ENCODE measurements around the gene GPM6B. TPM values are rescaled to one million over a fixed set of nuclear protein-coding genes. Genes with fewer than 3 reads are reported as not detected.
"Not testable (repeated sequence)": the region's sequence is repeated elsewhere in the genome, so short reads cannot be mapped to it uniquely, and the experiment has no call there.

The GPM6B gene
- total RNA-seq, 1 donor from 2014 or later, result 0.10 TPM

DNA sequence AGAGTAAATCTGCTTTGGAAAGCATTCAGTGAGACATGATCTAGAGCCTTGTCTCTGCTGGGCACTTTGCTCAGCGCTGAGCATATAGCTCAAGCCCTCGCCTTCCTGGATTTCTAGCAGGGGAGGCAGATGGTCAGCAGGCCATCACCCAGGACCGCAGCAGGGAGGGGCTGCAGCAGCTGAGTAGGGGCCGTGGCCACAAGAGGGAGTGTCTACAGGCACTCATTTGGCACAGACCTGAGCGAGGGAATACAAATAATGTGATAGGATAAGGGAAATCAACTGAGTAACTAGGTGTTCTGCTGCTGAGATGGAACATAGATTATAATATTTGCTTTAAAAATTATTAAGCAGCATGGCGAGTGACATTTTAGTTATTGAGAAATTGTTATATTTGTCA lies 52.1 kb downstream of the GPM6B start:
- no peak for DNase-seq (ENCODE audit: low read depth)

DNA sequence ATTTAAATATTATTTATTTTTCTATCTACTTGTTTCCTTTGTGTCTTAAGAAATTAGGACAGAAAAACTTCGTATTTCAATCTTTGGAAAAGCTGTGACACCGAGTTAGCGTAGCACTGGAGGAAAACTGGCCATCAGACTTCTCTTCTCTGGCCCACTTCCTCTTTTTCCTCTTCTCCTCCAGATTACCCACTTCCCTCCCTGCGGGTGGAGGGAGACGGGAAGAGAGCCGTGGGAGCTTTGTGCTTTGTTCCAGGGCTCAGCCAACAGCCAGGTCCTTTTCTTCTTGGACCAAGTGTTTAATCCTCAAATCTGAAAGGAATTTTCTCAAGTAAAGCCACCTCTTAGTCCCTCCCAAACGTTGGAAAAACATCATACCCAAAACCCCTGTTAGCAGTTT lies 52.6 kb downstream of the GPM6B start:
- no peak for DNase-seq (ENCODE audit: low read depth)

- no peak for DNase-seq (ENCODE audit: low read depth)
Observed at GRCh38 chrX:13763489-13763888, 53.4 kb downstream of the GPM6B start.

- DNase-seq (ENCODE audit: low read depth), result peak; percentile 64
Observed at GRCh38 chrX:13761606-13762414, 55.1 kb downstream of the GPM6B start.

- DNase-seq (ENCODE audit: low read depth), result no peak
Observed at GRCh38 chrX:13760426-13760825, 56.5 kb downstream of the GPM6B start.

GRCh38 chrX:13759152-13759718 lies 57.7 kb downstream of the GPM6B start:
- DNase-seq (ENCODE audit: low read depth), result no peak

GRCh38 chrX:13756381-13756780 lies 60.5 kb downstream of the GPM6B start:
- no peak for DNase-seq (ENCODE audit: low read depth)

- DNase-seq (ENCODE audit: low read depth), result no peak
Observed at GRCh38 chrX:13755254-13755653, 61.6 kb downstream of the GPM6B start.

GRCh38 chrX:13754765-13755164 lies 62.1 kb downstream of the GPM6B start:
- DNase-seq (ENCODE audit: low read depth), result no peak

- DNase-seq (ENCODE audit: low read depth), result no peak
Observed at GRCh38 chrX:13752646-13753045, 64.2 kb downstream of the GPM6B start.

DNA sequence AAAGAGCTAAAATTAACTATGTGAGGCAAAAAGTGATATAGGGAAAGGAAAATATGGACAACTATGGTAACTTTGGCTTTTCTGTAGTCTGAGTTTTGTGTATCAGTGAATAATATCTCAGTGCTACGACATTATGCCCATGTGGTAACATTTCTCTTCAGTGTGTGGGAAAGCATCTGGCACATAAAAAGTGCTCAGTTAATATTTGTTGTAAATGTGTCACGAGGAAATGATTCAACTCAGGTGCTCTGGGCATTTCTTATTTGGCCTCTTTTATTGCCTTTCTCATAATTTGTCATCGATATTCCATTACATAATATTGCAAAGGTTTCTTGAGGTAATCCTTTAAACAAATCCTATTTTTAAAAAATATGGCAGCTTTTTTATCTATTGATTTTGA lies 64.8 kb downstream of the GPM6B start:
- peak; percentile 36 for DNase-seq (ENCODE audit: low read depth)

DNA sequence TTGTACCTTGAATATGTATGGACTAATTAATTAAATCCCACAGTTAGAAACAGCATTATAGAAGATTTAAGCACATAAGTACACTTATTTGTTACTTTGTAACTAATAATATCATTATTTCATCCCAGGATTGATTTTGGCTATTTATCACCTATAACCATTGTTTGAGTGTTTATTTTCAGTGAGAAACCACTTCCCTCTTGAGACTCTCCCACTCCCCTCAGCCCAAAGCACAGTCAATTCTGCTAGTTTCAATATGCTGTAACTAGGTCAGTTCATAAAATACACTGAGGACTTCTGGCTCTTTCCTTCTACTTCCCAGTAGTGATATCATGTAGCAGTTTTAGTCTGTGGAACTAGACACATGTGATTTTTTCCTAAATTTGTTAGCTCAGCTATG lies 66.1 kb downstream of the GPM6B start:
- DNase-seq (ENCODE audit: low read depth), result no peak

DNA sequence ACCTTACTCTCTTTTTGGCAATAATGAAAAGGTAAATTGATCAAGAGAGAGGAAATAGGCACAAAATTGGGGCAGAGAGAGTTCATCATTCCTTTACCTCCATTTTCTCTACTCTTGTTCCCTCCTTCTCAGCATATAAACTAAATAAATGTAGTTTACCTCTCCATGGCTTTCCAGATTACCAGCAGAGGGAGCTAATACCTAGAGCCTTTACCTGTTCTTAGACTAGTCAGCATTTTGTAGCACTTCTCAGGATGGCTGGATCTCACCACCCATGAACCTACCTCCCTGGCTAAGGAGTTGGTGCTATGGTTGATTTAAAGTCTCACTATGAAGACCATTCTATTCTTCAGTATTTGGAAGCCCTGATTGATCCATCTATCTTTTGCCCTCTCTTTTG lies 66.7 kb downstream of the GPM6B start:
- peak; percentile 54 for DNase-seq (ENCODE audit: low read depth)

GRCh38 chrX:13748486-13748885 lies 68.4 kb downstream of the GPM6B start:
- DNase-seq (ENCODE audit: low read depth), result no peak

- peak; percentile 53 for DNase-seq (ENCODE audit: low read depth)
Observed at GRCh38 chrX:13747836-13748235, 69.1 kb downstream of the GPM6B start.

DNA sequence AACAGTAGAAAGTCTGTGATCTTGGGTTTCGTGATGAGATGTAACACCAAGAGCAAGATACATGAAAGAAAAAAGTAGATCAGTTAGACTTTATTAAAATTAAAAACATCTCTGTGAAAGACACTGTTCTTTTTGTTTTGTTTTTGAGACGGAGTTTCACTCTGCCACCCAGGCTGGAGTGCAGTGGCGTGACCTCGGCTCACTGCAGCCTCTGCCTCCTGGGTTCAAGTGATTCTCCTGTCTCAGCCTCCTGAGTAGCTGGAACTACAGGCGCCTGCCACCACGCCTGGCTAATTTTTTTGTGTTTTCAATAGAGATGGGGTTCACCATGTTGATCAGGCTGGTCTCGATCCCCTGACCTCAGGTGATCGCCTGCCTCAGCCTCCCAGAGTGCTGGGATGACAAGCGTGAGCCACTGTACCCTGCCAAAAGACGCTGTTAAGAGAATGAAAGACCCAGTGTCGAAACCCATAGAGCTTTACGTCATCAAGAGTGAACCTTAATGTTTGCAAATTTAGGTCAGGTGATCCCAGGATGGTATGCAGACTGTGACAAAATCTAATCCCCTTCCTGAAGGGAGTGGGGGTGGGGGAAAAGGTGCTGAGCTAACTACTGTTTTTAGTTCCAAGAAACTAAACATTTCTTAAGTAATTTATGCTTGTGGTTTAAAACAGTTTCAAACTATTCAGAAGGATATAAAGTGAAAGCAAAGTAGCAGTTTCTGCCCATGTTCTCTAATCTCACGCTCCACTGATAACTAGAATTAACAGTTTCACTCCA lies 74.3 kb downstream of the GPM6B start:
- DNase-seq (ENCODE audit: low read depth), result peak; percentile 75

GRCh38 chrX:13741695-13742094 lies 75.2 kb downstream of the GPM6B start:
- no peak for DNase-seq (ENCODE audit: low read depth)

GRCh38 chrX:13734278-13735172 lies 82.4 kb downstream of the GPM6B start, which contains the start of the genes OFD1 and TRAPPC2:
TSS of gene OFD1 (plus strand) at chrX:13734748. CDS start at chrX:13735072, 324 bp downstream.
TSS of gene TRAPPC2 (minus strand) at chrX:13734620. CDS start at chrX:13719963, 14,657 bp downstream.
- DNase-seq (ENCODE audit: low read depth), result peak; percentile 91

- no peak for DNase-seq (ENCODE audit: low read depth)
Observed at GRCh38 chrX:13733506-13733905, 83.4 kb downstream of the GPM6B start.

DNA sequence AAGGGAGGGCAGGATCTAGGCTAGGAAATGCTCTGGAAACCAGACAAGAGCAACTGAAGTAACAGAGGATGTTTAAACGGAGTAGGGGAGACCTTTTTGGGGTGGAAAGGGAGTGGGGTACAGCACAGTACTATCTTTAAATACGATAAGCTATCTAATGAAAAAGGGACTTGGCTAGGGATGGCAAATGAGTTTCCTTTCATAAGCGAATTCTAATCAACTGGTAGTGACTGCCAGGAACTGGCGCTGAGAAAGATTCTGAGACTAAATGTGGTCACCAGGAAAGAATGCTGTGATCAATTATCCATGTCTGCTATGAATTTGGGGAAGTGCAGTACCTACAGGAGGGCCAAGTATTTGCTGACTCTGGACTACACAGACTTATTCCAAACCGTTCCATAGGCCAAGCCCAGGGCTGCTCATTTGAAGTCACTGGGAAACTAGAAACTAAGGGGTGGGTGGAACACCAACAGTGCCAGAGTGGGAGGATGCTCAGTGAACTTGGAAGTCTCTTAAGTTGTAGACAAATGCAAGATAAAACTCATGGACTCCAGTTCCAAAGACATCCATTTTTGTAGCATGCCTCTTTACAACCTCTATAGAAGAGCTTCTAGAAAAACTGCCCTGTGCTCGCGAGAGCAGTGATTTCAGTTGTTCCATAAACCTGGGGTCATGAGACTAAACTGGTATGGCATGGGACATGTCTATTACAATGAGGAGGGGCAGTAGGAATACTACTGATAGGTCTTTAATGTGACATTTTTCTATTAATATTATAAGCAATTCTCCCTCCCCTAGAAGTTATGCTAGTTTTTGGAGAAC lies 84.4 kb downstream of the GPM6B start:
- DNase-seq (ENCODE audit: low read depth), result peak; percentile 28

GRCh38 chrX:13730523-13730922 lies 86.4 kb downstream of the GPM6B start:
- DNase-seq (ENCODE audit: low read depth), result not testable (repeated sequence)

All from renal cortical epithelial cell (primary cell).